ENCODE results near the gene CDK14.
"Not testable (repeated sequence)": the region's sequence is repeated elsewhere in the genome, so short reads cannot be mapped to it uniquely, and the experiment has no call there.

The CDK14 gene

GRCh38 chr7:90923541-90923997 is 327.4 kb downstream of the CDK14 start:
- DNase-seq = no peak

GRCh38 chr7:90928700-90929424 is 332.7 kb downstream of the CDK14 start:
- DNase-seq = not testable (repeated sequence)

- DNase-seq = no peak
Measured at GRCh38 chr7:90931986-90932916, 336.1 kb downstream of the CDK14 start.

- DNase-seq = no peak
Measured at GRCh38 chr7:90933041-90933440, 336.9 kb downstream of the CDK14 start.

- DNase-seq = no peak
Measured at GRCh38 chr7:90933984-90934383, 337.9 kb downstream of the CDK14 start.

GRCh38 chr7:90938371-90938770 is 342.2 kb downstream of the CDK14 start:
- DNase-seq = no peak

- no peak for DNase-seq
Measured at GRCh38 chr7:90939666-90940065, 343.5 kb downstream of the CDK14 start.

GRCh38 chr7:90944021-90944420 is 347.9 kb downstream of the CDK14 start:
- DNase-seq = no peak

GRCh38 chr7:90945104-90945787 is 349.1 kb downstream of the CDK14 start:
- no peak for DNase-seq

GRCh38 chr7:90946730-90947501 is 350.8 kb downstream of the CDK14 start:
- no peak for DNase-seq

GRCh38 chr7:90948085-90948484 is 352.0 kb downstream of the CDK14 start:
- no peak for DNase-seq

GRCh38 chr7:90951229-90951628 is 355.1 kb downstream of the CDK14 start:
- no peak for DNase-seq

- DNase-seq = no peak
Measured at GRCh38 chr7:90951986-90952954, 356.1 kb downstream of the CDK14 start.

GRCh38 chr7:90955641-90956207 is 359.6 kb downstream of the CDK14 start:
- no peak for DNase-seq

- DNase-seq = no peak
Measured at GRCh38 chr7:90957883-90958282, 361.8 kb downstream of the CDK14 start.

GRCh38 chr7:90958647-90959046 is 362.5 kb downstream of the CDK14 start:
- no peak for DNase-seq

- DNase-seq = no peak
Measured at GRCh38 chr7:90961037-90961725, 365.1 kb downstream of the CDK14 start.

- no peak for DNase-seq
Measured at GRCh38 chr7:90965211-90965610, 369.1 kb downstream of the CDK14 start.

GRCh38 chr7:90966346-90966745 is 370.2 kb downstream of the CDK14 start:
- no peak for DNase-seq

- DNase-seq = no peak
Measured at GRCh38 chr7:90968871-90969270, 372.8 kb downstream of the CDK14 start.

All from activated T-cell treated with anti-CD3 and anti-CD28 coated beads, Interleukin-2, amount 50 U/mL, for 48 hours (primary cell).